Transverse colon (tissue), 4 donors: Measurements from ENCODE around the gene RUBCNL. TPM values are rescaled to one million over a fixed set of nuclear protein-coding genes. Genes with fewer than 3 reads are reported as not detected.

Experiments
- DNase-seq: peaks from one replicate; pipeline ENCODE4 v3.0.0-alpha.2; 2019
- H3K27ac ChIP-seq, 4 donors: fragments of 200-600 bp; sonication (generic); 2 replicates each; pipeline ENCODE4 v1.5.1; 2016 to 2018; ENCODE audit warnings: inconsistent platforms in 4 of 4
- H3K27me3 ChIP-seq: fragments of 200-600 bp; sonication (generic); 2 replicates; pipeline ENCODE4 v1.5.1; 2017; ENCODE audit warnings: inconsistent platforms
- H3K36me3 ChIP-seq, 4 donors: fragments of 200-600 bp; sonication (generic); 2 replicates each; pipeline ENCODE4 v1.5.1; 2017 to 2019; ENCODE audit warnings: inconsistent platforms in 4 of 4
- H3K4me1 ChIP-seq, 4 donors: fragments of 200-600 bp; sonication (generic); 2 replicates each; pipeline ENCODE4 v1.5.1; 2017 to 2020; ENCODE audit warnings: inconsistent platforms in 4 of 4
- H3K4me3 ChIP-seq, 4 donors: fragments of 200-600 bp; sonication (generic); 1 replicate in 1 of 4; 2 replicates in 3 of 4; pipeline versions ENCODE4 v1.5.1 to v1.6.1; 2017 to 2019; ENCODE audit warnings: inconsistent platforms in 4 of 4
- H3K9me3 ChIP-seq, 2 donors: fragments of 200-600 bp; sonication (generic); 2 replicates each; pipeline ENCODE4 v1.5.1; 2017 to 2019; ENCODE audit warnings: inconsistent platforms in 2 of 2
- CTCF ChIP-seq, 5 experiments: fragments of 200-600 bp in 3 of 5; fragments of 450-650 bp in 2 of 5; sonication (generic) in 3 of 5; IDR thresholded peaks; 1 replicate in 2 of 5; 2 replicates in 3 of 5; pipeline ENCODE4 v1.5.1; 2016 to 2017; ENCODE audit warnings: antibody characterized with exemption in 5 of 5, inconsistent platforms in 3 of 5, mild to moderate bottlenecking in 2 of 5, moderate library complexity in 1 of 5
- EP300 ChIP-seq: sonication (generic); formaldehyde crosslinking; IDR thresholded peaks from one replicate; pipeline ENCODE4 v1.6.1; 2017; ENCODE audit warnings: antibody characterized with exemption, low read depth
- POLR2A ChIP-seq: fragments of 450-650 bp; IDR thresholded peaks from one replicate; pipeline ENCODE4 v1.6.1; 2016; ENCODE audit warnings: antibody characterized with exemption, mild to moderate bottlenecking, moderate library complexity
- POLR2AphosphoS5 ChIP-seq, 3 donors: sonication (generic); formaldehyde crosslinking; IDR thresholded peaks; one replicate each; pipeline ENCODE4 v1.6.1; 2016; ENCODE audit warnings: antibody characterized with exemption in 3 of 3
- WGBS, 2 donors: methylation state at CpG; one replicate each; pipeline ENCODE4 v1.1.5; 2018; ENCODE audit warnings: low coverage in 1 of 2; 5-methylcytosine and 5-hydroxymethylcytosine counted together
- in situ Hi-C, 4 donors: fragments of 200-750 bp; cut with MboI; loops; one replicate each; pipeline versions ENCODE4 v1.15.0 to v1.15.1; 2017; ENCODE audit warnings: low sequenced_read_pairs in 3 of 4, low pct_ligation_motif_present in 1 of 4, low pct_unique_long_range_greater_than_20kb in 1 of 4
- intact Hi-C: fragments of 100-400 bp; cut with DNase I; formaldehyde crosslinking; loops from one replicate; pipeline ENCODE4 v1.15.1; 2023; ENCODE audit warnings: low total_unique reads
- total RNA-seq, 4 donors: library from RNA; depleted of rRNA; stranded (reverse); fragments of >200 nt; gene quantifications; one replicate each; pipeline ENCODE4 v1.1.0, GENCODE V29; 2016

The RUBCNL gene
- total RNA-seq, 4 donors from 2014 or later: 2.8 to 27.2 (median 14.2) TPM

GRCh38 chr13:46380242-46380641, 6.8 kb downstream of the RUBCNL start:
- 74 to 91% methylated on average over 4 of the region's 4 CpGs for WGBS, 2 donors
- TF ChIP-seq POLR2AphosphoS5 (IDR thresholded peaks at IDR 0.05) (no peak), EP300 (no peak)
- intact Hi-C loops: loop anchor here (5.0 kb wide), 1 partner anchor 1242 kb away; no protein-coding TSS in a partner anchor

GRCh38 chr13:46379611-46380010, 7.4 kb downstream of the RUBCNL start:
- Histone ChIP-seq H3K27ac (no peak overlapping the region), H3K4me3 (no peak overlapping the region), H3K9me3 (no peaks in the 10 kb centered on the region), H3K36me3 (no peaks in the 10 kb centered on the region), H3K4me1 (peaks cover 0 to 39% (median 6%) of the 10 kb centered on the region in 4 donors), H3K27me3 (peaks cover 5% of the 10 kb centered on the region)
- intact Hi-C loops (loop anchor here (5.0 kb wide), 1 partner anchor 1243 kb away; no protein-coding TSS in a partner anchor), in situ Hi-C loops (no loop called here)
- no peak for DNase-seq
- TF ChIP-seq POLR2A (no peak), POLR2AphosphoS5 (IDR thresholded peaks at IDR 0.05) (no peak), EP300 (no peak), CTCF (IDR thresholded peaks at IDR 0.05) (no peak)
- WGBS, 2 donors: 48 to 72% methylated on average over 2 of the region's 2 CpGs

More at GRCh38 chr13:46380242-46380641, 6.8 kb downstream of the RUBCNL start:
- Histone ChIP-seq H3K27ac (no peak overlapping the region), H3K9me3 (no peaks in the 10 kb centered on the region), H3K36me3 (no peaks in the 10 kb centered on the region), H3K4me1 (peaks cover 0 to 40% (median 11%) of the 10 kb centered on the region in 4 donors), H3K27me3 (peaks cover 8% of the 10 kb centered on the region), H3K4me3 (no peak overlapping the region)
- no peak for DNase-seq
- in situ Hi-C loops: no loop called here

- Histone ChIP-seq H3K27me3 (no peaks in the 10 kb centered on the region), H3K9me3 (no peaks in the 10 kb centered on the region), H3K4me3 (no peak overlapping the region), H3K27ac (peak overlapping the region; percentile 72 to 78 (median 76)), H3K36me3 (no peaks in the 10 kb centered on the region), H3K4me1 (peaks cover 0 to 39% (median 15%) of the 10 kb centered on the region in 4 donors)
- intact Hi-C loops (no loop called here), in situ Hi-C loops (no loop called here)
- TF ChIP-seq EP300: no peak
- TF ChIP-seq CTCF (IDR thresholded peaks at IDR 0.05): no peak
- TF ChIP-seq POLR2AphosphoS5 (IDR thresholded peaks at IDR 0.05): no peak
- no peak for TF ChIP-seq POLR2A
- DNase-seq: no peak
- WGBS, 2 donors: 76% methylated on average over 2 of the region's 2 CpGs; no CpG with 5 or more reads in 1 of the 2 donors
These were observed 8.6 kb downstream of the RUBCNL start for GRCh38 chr13:46378411-46378810.

- H3K4me1 ChIP-seq: peaks cover 0 to 42% (median 19%) of the 10 kb centered on the region in 4 donors
- no peak for TF ChIP-seq EP300
- TF ChIP-seq CTCF (IDR thresholded peaks at IDR 0.05): peak in 2 of 5 experiments; percentile 15 to 25
- TF ChIP-seq POLR2A: no peak
- peak in 1 of 3 donors; percentile 28 for TF ChIP-seq POLR2AphosphoS5 (IDR thresholded peaks at IDR 0.05)
- H3K27me3 ChIP-seq: no peaks in the 10 kb centered on the region
- in situ Hi-C loops (no loop called here), intact Hi-C loops (no loop called here)
- H3K27ac ChIP-seq: peak overlapping the region; percentile 72 to 78 (median 76)
- no peaks in the 10 kb centered on the region for H3K9me3 ChIP-seq
- 40 to 45% methylated on average over 3 to 4 of the region's 4 CpGs for WGBS, 2 donors
- no peak overlapping the region for H3K4me3 ChIP-seq
- no peaks in the 10 kb centered on the region for H3K36me3 ChIP-seq
- no peak for DNase-seq
These were observed 9.5 kb downstream of the RUBCNL start for GRCh38 chr13:46377554-46377953.

- no peaks in the 10 kb centered on the region for H3K36me3 ChIP-seq
- H3K27ac ChIP-seq: peak overlapping the region; percentile 79 to 82 (median 80)
- intact Hi-C loops (no loop called here), in situ Hi-C loops (no loop called here)
- no peaks in the 10 kb centered on the region for H3K27me3 ChIP-seq
- peak; percentile 59 for TF ChIP-seq POLR2A
- TF ChIP-seq POLR2AphosphoS5 (IDR thresholded peaks at IDR 0.05): peak in 2 of 3 donors; percentile 61 to 65
- no peak for TF ChIP-seq EP300
- no peak for DNase-seq
- peak overlapping the region in 1 of 4 donors; percentile 18 for H3K4me3 ChIP-seq
- no peaks in the 10 kb centered on the region for H3K9me3 ChIP-seq
- 31 to 60% methylated on average over 2 of the region's 2 CpGs for WGBS, 2 donors
- H3K4me1 ChIP-seq: peaks cover 0 to 62% (median 24%) of the 10 kb centered on the region in 4 donors
These were observed 12.3 kb downstream of the RUBCNL start for GRCh38 chr13:46374710-46375109.
